NOMO-1 treated with dmso at 0.1 percent for 144 hours (cell line): ENCODE data around the gene GDPD5.

Experiments
- DNase-seq: peaks from one replicate; lab custom pipeline; 2025; ENCODE audit not compliant: unreplicated experiment; lab: John Stamatoyannopoulos, UW

The GDPD5 gene

GRCh38 chr11:75558939-75559843 lies 33.5 kb upstream of the GDPD5 start:
- DNase-seq = no peak

GRCh38 chr11:75557666-75558494 lies 32.1 kb upstream of the GDPD5 start:
- DNase-seq = no peak

- no peak for DNase-seq
Observed at GRCh38 chr11:75556275-75556674, 30.5 kb upstream of the GDPD5 start.

- DNase-seq = no peak
Observed at GRCh38 chr11:75555079-75555811, 29.5 kb upstream of the GDPD5 start.

GRCh38 chr11:75554258-75555022 lies 28.7 kb upstream of the GDPD5 start:
- DNase-seq = no peak

GRCh38 chr11:75553889-75554257 lies 28.1 kb upstream of the GDPD5 start:
- DNase-seq = no peak

GRCh38 chr11:75553182-75553581 lies 27.4 kb upstream of the GDPD5 start:
- DNase-seq = no peak

- no peak for DNase-seq
Observed at GRCh38 chr11:75549370-75549958, 23.7 kb upstream of the GDPD5 start.

- DNase-seq = no peak
Observed at GRCh38 chr11:75548595-75549272, 23.0 kb upstream of the GDPD5 start.

GRCh38 chr11:75547617-75548058 lies 21.9 kb upstream of the GDPD5 start:
- DNase-seq = no peak

- no peak for DNase-seq
Observed at GRCh38 chr11:75547177-75547576, 21.4 kb upstream of the GDPD5 start.

GRCh38 chr11:75543806-75544205 lies 18.1 kb upstream of the GDPD5 start:
- no peak for DNase-seq

GRCh38 chr11:75542088-75542438 lies 16.3 kb upstream of the GDPD5 start:
- DNase-seq = no peak

- no peak for DNase-seq
Observed at GRCh38 chr11:75541193-75542087, 15.7 kb upstream of the GDPD5 start.

- DNase-seq = no peak
Observed at GRCh38 chr11:75539459-75540334, 14.0 kb upstream of the GDPD5 start.

GRCh38 chr11:75538150-75538942 lies 12.6 kb upstream of the GDPD5 start:
- no peak for DNase-seq

GRCh38 chr11:75537740-75538139 lies 12.0 kb upstream of the GDPD5 start:
- DNase-seq = no peak
